GM12874 (cell line): ENCODE data around the gene PRKAG2.

ENCODE experiments used
- TF ChIP-seq, protein P1 (sequence below): IDR thresholded peaks from 2 replicates; pipeline ENCODE4 v1.5.1; 2011; ENCODE audit warnings: low read depth, mild to moderate bottlenecking, control low read depth, low read length, moderate library complexity; ENCODE audit not compliant: insufficient read depth

Gene PRKAG2

DNA sequence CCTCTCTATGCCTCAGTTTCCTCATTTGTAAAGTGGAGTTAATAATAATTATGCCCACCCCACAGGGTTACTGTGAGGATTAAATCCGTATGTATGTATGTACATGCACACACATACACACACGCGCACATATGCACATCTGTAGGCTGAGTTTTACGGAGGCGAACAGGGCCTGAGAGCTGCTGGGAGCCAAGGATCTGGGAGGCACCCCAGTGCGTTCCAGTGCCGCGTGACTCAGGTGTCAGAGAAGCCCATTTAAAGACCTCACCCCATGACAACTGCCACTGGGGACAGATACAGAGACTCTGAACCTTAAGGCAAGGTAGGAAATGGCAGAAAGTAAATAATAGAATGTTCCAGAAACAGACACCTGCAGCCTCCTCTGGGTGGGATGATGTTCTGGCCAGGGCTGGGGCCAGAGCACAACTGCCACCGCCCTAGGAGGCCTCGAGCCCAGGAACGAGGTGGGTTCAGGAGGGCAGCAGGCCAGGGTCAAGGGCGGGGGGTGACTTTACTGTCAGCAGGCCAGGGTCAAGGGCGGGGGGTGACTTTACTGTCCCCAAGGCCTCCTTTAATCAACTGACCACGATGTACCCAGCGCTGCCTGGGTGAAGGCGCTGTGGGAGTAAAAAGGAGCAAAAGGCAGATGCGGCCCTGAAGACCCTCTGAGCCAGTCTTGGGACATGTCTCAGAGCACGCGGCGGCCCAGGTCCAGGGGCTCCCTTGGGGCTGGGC is 54.9 kb downstream of the PRKAG2 start:
- TF ChIP-seq, protein P1, sequence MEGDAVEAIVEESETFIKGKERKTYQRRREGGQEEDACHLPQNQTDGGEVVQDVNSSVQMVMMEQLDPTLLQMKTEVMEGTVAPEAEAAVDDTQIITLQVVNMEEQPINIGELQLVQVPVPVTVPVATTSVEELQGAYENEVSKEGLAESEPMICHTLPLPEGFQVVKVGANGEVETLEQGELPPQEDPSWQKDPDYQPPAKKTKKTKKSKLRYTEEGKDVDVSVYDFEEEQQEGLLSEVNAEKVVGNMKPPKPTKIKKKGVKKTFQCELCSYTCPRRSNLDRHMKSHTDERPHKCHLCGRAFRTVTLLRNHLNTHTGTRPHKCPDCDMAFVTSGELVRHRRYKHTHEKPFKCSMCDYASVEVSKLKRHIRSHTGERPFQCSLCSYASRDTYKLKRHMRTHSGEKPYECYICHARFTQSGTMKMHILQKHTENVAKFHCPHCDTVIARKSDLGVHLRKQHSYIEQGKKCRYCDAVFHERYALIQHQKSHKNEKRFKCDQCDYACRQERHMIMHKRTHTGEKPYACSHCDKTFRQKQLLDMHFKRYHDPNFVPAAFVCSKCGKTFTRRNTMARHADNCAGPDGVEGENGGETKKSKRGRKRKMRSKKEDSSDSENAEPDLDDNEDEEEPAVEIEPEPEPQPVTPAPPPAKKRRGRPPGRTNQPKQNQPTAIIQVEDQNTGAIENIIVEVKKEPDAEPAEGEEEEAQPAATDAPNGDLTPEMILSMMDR = no peak

DNA sequence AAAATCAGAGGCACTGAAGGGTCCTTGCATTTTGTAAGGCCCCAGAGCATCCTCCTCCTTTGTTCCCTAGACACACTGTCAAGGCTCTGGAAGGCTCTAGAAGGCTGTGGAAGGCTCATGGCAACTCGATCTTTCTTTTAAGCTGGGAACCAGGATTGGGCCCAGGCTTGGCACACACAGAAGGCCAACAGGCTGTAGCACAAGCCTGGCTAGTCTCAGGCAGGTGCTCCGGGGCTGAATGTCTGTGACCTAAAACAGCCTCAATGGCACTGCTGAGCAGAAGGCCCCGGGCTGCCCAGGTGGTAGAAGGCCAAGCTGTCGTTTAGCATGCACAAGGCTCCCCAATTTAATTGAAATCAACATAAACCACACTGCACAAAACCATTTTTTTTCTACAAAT is 55.7 kb downstream of the PRKAG2 start:
- TF ChIP-seq, protein P1 = no peak

DNA sequence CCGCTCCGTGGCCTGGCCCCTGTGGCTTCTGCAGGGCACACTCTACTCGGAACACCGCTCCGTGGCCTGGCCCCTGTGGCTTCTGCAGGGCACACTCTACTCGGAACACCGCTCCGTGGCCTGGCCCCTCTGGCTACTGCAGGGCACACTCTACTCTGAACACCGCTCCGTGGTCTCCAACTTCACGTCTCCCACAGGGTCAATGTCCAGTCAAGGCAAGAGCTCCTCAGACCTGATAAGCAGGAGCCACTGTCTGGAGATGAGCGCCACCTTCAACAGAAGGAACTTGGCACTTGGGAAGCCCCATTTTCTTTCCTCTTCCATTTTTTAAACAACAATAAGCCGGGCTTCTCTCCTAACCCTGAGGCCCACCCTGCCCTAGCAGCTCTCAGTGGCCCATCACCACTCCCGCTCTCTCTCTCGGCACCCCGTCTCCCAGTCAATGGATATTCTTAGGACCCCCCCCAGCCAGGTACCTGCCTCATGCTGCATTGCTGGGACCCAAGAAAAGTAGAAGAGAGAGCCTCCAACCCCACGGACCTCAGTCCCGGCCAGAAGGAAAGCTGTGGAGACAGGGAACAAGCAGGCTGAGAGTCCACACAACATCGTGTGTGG is 56.3 kb downstream of the PRKAG2 start:
- TF ChIP-seq, protein P1 = no peak

DNA sequence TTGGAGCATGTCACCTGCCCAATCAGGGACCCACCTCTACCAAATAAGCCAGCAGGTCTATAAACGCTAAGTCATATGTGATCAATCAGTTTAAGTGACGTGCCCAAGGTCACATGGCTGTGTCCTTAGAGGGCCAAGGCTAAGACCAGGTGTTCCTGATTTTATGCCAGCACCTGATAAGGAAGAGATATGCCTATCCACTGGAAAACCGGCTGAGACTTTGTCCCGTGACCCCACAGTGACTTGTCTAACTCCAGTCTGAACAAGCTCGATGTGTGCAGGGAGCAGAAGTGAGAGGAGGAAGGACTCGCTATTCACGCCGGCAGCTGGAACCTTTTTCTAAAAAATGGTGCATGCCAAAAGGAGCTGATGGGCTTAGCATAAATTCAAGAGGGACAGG is 57.0 kb downstream of the PRKAG2 start:
- TF ChIP-seq, protein P1 = no peak

DNA sequence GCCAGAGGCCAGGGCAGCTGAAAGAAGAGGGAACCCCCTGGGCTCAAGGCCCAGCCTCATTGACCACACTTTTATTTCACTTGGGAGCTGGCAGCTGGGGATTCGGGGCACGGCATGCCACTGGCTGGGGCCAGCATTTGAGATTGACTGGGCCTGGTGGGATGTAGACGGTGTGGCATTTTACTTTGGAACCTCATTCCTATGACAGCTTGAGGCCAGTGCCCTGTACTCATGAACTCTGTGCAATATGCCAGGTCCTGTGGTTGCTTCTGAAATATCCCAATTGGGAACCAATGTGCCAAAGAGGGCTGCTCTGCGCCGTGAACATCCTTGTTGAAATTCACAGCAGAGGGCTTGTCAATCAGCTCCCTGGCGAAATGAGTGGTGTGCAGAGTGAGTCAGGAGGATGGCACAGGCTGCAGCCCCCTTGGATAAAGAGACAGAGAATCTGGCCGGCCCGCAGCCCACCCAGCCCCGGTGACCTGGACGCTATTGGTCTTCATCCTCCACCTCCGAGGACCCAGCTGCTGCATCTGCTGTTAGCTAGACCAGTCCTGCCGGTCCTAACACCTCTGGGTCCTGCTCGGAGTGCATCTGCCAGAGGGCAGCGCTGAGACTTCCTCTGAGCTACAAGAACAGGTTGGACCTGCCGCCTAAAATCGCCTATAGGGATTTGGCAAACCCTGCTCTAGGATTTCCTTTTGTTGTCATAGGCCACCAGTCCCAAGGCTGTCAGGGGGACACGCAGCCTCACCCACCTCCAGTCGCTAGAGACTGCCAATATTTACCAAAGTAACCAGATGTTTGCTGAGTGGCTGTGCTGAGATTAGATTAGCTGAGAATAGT is 58.0 kb downstream of the PRKAG2 start:
- TF ChIP-seq, protein P1 = no peak

DNA sequence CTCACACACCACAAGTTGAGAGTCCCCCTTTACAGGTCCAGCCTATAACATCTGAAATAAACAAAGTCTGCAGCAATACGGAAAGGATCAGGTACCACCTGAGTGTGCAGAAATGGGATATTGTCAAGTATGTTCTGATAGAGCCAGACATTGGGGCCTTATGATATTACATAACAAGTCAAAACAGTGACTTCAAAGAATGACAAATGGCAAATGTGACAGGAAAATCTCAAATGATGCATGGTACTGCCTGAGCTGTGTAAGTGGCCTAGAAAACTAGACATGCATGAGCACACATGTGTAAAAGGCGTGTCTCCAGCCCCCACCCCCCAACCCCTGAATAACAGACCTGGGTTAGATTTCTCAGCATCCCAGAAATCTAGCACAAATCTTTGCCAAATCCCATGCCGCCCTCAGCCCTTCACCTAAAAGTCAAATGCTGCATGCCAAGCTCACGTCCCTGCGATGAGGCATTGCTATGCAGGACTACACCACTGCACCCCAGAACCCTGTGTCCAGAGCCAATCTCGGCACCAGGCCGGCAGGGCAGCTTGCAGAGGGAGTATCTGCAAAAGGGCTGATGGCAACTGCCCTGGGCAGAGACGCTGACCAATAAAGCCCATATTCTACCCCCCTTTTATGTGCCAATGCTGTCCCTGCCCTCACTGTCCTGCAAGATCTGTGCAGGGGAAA is 58.8 kb downstream of the PRKAG2 start:
- TF ChIP-seq, protein P1 = no peak

DNA sequence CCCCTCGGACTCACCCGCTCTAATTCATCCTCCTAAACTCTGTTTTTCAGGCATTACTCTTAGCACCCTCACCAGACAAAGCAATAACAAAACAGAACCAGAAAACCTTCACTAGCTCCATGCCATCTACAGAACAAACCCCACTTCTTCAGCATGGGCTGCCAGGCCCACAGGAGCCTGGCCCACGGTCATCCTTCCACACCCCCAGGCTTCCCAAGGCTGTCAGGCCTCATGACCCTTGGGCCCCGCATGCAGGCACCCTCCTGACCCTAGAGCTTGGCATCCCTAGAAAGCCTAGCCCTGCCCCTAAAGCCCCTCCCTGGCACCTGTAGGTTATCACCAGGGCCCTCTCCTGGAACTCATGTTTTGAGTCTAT is 59.6 kb downstream of the PRKAG2 start:
- TF ChIP-seq, protein P1 = no peak
